Glomerular endothelial cell (primary cell): ENCODE results near the gene ADAMTS3. TPM values are rescaled to one million over a fixed set of nuclear protein-coding genes. Genes with fewer than 3 reads are reported as not detected.
"Not testable (repeated sequence)": the region's sequence is repeated elsewhere in the genome, so short reads cannot be mapped to it uniquely, and the experiment has no call there.

Experiments
- DNase-seq: peaks from one replicate; pipeline ENCODE4 v3.0.0-alpha.2; 2011; ENCODE audit warnings: low read depth, low spot score; ENCODE audit errors: extremely low read depth
- total RNA-seq: library from RNA; depleted of rRNA; stranded (reverse); fragments of >200 nt; gene quantifications from 2 replicates; pipeline ENCODE4 v1.2.3, GENCODE V29; 2015

ADAMTS3 gene
- total RNA-seq, 1 donor from 2014 or later: 3.4 TPM

GRCh38 chr4:72553540-72554337, 15.3 kb downstream of the ADAMTS3 start:
- no peak for DNase-seq

DNA sequence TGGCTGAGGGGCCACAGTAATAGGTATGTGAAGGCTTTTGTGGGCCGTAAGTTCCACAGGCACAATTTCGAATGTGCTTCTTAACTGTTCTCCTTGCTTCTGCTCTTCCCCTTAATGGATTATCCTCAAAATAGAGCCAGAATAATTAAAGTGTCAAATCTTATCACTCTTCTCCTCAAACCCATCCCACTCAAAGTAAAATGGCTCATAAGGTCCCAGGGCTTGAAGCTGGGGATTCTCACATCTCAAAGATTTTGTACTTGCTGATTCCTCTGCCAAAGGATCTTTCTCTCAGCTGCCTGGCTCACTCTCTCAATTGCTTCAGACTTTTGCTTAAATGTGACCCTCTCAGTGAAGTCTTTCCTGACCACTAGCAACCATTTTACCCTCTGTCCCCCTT, 16.6 kb downstream of the ADAMTS3 start:
- no peak for DNase-seq

- DNase-seq: no peak
Observed at GRCh38 chr4:72546456-72546855, 22.6 kb downstream of the ADAMTS3 start.

DNA sequence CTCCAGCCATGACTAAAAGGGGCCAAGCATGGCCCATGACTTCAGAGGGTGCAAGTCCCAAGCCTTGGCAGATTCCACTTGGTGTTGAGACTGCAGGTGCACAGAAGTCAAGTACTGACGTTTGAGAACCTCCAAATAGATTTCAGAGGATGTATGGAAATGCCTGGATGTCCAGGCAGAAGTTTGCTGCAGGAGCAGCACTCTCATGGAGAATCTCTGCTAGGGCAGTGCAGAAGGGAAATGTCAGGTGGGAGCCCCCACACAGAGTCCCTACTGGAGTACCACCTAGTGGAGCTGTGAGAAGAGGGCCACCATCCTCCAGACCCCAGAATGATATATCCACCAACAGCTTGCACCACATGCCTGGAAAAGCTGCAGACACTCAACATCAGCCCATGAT, 28.3 kb downstream of the ADAMTS3 start:
- DNase-seq: not testable (repeated sequence)

- no peak for DNase-seq
Observed at GRCh38 chr4:72538006-72538405, 31.0 kb downstream of the ADAMTS3 start.

DNA sequence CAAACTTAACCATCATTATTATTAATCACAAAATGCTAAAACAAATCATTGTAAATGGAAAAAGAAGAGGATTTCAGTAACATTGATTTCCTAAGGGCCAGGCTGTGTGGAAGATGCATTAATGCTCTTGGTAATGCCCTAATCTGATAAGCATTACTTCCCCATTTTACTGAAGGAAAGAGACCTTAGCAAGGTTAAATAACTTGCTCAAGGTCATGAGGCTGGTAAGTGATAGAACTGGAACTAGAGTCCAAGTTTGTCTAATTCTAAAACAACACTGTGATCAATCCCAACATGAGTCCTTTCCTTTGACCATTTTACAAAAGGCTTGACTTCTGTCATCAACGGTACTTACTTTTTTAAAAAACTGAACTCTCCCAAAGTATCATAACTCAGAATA, 32.6 kb downstream of the ADAMTS3 start:
- no peak for DNase-seq

GRCh38 chr4:72531768-72532290, 37.2 kb downstream of the ADAMTS3 start:
- DNase-seq: no peak

DNA sequence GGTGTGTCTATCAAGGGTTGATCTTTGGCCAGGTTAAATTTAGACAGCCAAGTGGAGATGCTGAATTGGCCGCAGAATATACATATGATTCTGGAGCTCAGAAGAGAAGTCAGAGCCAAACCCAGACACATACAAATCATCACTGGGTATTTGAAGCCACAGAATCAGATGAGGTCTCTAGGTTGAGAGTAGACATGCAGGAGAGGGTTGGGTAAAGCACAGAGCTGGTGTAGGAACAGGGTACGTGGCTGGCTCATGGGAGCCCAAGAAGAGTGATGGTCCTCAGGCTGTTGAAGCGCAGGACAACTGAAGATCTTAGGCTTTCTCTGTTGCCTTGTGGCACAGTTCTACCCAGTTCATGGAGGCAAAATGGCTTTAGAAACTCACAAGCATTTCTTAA, 37.7 kb downstream of the ADAMTS3 start:
- DNase-seq: no peak

- DNase-seq: no peak
Observed at GRCh38 chr4:72529148-72529822, 39.7 kb downstream of the ADAMTS3 start.

DNA sequence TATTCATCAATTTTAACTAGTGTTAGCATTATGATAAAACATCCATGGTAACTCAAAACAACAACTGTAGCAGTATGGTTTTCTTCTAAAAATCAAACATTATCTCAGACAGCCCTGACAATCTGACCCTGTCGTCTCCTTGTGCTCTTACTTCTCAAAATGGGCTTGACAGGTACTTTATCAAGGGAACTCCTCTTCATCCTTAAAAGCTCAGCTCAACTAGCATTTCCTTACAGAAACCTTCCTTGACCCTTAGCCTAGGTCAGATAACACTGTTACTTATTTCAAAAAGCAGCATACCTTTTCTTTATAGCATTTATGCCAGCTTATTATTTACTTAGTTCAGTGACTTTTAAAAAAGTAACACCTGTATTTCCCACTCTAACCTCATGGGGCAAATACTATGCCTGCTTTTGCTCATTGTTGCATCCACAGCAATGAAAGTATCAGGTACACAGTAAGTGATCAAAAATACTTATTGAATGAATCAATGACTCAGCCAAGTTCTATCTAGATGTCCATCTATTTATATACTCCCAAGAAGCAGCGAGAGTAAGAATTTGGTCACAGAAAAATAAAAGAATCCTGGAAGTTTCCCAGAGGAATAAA, 41.9 kb downstream of the ADAMTS3 start:
- no peak for DNase-seq

DNA sequence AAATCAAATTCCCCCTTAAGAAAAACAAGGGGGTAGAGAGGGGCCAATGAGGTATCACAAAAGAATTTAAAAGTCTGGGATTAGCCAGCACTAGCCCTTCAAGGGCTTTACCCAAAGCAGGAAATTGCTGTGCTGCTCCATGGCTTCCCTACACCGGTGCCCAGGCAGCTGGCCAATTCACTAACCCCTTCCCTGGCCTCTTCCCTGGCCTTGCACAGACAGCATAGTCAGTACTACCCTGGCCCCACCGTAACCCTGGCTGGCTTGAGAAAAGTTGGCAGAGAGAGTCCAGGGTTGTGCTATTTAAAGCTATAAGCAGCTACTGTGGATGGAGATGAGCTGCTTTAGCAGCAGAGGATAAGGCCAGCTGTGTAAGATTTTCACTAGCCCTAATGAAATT, 43.1 kb downstream of the ADAMTS3 start:
- no peak for DNase-seq

DNA sequence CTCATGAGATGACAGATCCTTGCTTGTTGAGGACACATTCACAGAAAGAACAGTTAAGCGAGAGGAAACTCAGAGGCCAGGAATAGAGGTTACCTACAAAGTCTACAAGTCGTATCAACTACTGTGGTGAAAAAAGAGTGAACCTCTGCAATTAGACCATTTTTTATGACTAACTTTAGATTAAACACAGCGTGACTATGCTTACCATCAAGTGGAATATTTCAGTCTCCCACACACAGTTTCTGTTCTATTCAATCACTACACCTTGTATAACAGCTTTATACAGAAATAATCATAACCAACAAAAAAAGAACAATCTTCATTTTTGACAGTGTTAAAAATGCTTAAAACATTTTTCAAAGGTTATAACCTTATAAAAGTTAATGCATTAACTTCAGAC, 46.6 kb downstream of the ADAMTS3 start:
- DNase-seq: no peak

- DNase-seq: no peak
Observed at GRCh38 chr4:72513227-72513626, 55.8 kb downstream of the ADAMTS3 start.

DNA sequence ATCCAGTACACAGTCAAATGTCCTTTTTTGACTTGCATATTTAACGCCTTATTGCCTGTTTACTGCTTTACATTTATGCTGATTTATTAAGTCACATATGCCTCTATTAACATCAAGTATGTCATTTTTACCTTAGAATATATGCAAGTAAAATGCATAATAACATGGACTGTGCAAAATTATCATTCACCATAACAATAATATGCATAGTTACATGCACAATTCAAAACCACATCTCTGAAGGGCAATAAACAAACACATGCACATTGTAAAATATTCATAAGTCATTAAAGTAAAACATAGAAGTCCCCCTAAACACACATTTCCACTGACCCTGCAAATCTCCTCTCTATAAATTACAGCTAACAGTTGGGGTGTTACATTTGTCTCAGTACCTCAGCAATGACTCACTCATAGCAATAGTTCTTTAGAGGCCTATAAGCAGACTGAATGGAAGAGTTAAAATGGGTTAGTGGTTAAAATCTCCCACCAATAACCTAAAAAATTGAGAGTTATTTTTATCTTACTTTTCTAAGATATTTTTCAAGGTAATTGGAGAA, 61.1 kb downstream of the ADAMTS3 start:
- no peak for DNase-seq

- no peak for DNase-seq
Observed at GRCh38 chr4:72507167-72507566, 61.9 kb downstream of the ADAMTS3 start.

DNA sequence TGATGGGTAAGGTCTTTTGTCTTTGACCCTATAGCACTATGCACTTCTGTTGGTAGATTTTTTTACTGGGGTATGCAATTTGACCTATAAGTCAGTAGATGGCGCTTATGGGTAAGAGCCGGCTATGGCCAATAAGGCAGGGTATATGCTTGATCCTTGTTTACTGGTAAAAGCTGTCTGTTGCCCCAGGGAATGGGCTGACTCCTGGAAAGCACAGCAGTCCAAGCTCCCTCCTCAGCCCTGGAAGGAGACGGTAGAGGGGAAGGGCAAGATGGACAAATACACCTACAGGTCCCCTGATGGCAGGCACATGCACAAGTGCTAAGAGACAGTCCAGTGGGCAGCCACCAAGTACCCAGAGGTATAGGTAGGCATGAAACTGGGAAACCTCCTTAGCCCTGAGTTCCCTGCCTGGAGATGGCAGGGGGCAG, 63.7 kb downstream of the ADAMTS3 start:
- no peak for DNase-seq

DNA sequence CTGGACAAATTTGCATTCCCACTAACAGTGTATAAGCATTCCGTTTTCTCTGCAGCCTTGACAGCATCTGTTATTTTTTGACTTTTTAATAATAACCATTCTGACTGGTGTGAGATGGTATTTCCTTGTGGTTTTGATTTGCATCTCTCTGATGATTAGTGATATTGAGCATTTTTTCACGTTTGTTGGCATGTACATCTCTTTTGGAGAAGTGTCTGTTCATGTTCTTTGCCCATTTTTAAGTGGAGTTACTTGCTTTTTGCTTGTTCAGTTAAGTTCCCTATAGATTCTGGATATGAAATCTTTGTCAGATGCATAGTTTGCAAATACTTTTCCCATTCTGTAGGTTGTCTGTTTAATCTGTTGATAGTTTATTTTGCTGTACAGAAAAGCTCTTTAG, 68.8 kb downstream of the ADAMTS3 start:
- DNase-seq: no peak

DNA sequence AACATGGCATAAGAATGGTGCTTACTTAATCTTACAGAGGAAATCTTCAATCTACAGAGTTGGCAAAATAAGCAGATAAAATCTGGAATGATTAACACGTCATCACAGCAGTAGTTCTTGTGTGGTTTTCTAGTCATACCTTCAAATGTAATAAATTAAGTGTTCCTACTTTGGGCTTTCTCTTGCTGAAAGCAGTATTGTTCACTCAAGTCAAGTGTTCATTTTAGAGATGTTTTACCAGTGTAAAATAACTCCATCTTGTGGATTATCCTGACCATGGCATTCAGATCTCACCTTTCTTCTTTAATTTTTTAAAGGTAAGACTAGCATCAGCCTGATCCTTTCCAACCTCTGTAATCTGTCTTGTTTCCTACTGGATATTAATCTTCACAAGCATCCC, 72.9 kb downstream of the ADAMTS3 start:
- no peak for DNase-seq

GRCh38 chr4:72494156-72494555, 74.9 kb downstream of the ADAMTS3 start:
- DNase-seq: no peak

- no peak for DNase-seq
Observed at GRCh38 chr4:72489267-72489666, 79.8 kb downstream of the ADAMTS3 start.

DNA sequence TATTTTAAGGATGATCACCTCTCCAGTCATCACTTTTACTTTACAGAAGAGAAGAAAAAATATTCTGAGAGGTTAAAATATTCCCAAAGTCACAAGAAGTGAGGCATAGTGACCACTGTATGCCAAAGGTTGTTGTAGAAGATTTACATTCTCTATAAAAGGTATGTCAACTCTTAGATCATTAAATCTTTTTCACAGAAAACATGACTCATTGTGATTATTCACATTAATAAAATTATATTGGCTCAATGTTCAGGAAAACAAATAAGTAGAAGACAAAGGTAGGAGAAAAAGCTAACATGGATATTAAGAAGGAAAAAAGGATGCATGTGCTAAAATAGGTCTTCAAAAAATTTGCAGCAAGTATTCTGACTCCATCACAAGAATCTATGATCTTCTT, 82.0 kb downstream of the ADAMTS3 start:
- no peak for DNase-seq
